Effector memory CD8-positive, alpha-beta T cell (primary cell): Measurements from ENCODE around the gene PRR29.
A peak's percentile ranks its signal among the peaks of the same experiment; 100 is the strongest.

ENCODE experiments used
- ATAC-seq: fragments of 150-1000 bp; cut with Tn5 transposase; replicated peaks from 2 replicates; pipeline ENCODE4 v1.10.0; 2021; ENCODE audit warnings: mild to moderate bottlenecking, moderate library complexity
- DNase-seq, 3 experiments: peaks; one replicate each; pipeline ENCODE4 v3.0.0; 2021
- H3K27ac Mint-ChIP-seq, 2 donors: one replicate each; pipeline ENCODE4 v1.8.0; 2022; ENCODE audit warnings: mild to moderate bottlenecking in 2 of 2, mixed read lengths in 2 of 2, moderate library complexity in 2 of 2
- H3K27me3 Mint-ChIP-seq, 2 donors: one replicate each; pipeline ENCODE4 v1.8.0; 2022; ENCODE audit warnings: mixed read lengths in 2 of 2
- H3K36me3 Mint-ChIP-seq: one replicate; pipeline ENCODE4 v1.8.0; 2022; ENCODE audit warnings: mild to moderate bottlenecking, moderate library complexity, mixed read lengths; ENCODE audit not compliant: insufficient read depth
- H3K4me1 Mint-ChIP-seq, 2 donors: one replicate each; pipeline ENCODE4 v1.8.0; 2022; ENCODE audit warnings: low read depth in 2 of 2, mixed read lengths in 2 of 2
- H3K4me3 Mint-ChIP-seq, 2 donors: one replicate each; pipeline ENCODE4 v1.8.0; 2022; ENCODE audit warnings: mild to moderate bottlenecking in 2 of 2, mixed read lengths in 2 of 2, moderate library complexity in 2 of 2
- H3K9me3 Mint-ChIP-seq, 2 donors: one replicate each; pipeline ENCODE4 v1.8.0; 2022; ENCODE audit warnings: mixed read lengths in 2 of 2

PRR29 gene

GRCh38 chr17:63962298-63962744 is 35.8 kb upstream of the PRR29 start:
- H3K36me3 Mint-ChIP-seq, result no peaks in the 10 kb centered on the region
- DNase-seq, result no peak
- H3K4me3 Mint-ChIP-seq, result peak overlapping the region in 1 of 2 donors; percentile 62
- peaks cover 16 to 20% of the 10 kb centered on the region in 2 donors for H3K4me1 Mint-ChIP-seq
- no peaks in the 10 kb centered on the region for H3K27me3 Mint-ChIP-seq
- no peak for ATAC-seq
- H3K27ac Mint-ChIP-seq, result peak overlapping the region; percentile 59 to 75
- H3K9me3 Mint-ChIP-seq, result no peaks in the 10 kb centered on the region

- Mint-ChIP-seq H3K27ac (peak overlapping the region; percentile 59 to 75), H3K27me3 (no peaks in the 10 kb centered on the region), H3K9me3 (no peaks in the 10 kb centered on the region), H3K36me3 (no peaks in the 10 kb centered on the region), H3K4me1 (peaks cover 18 to 21% of the 10 kb centered on the region in 2 donors), H3K4me3 (no peak overlapping the region)
- ATAC-seq (no peak), DNase-seq (no peak)
Measured at GRCh38 chr17:63963123-63963522, 35.0 kb upstream of the PRR29 start.

- ATAC-seq (peak; percentile 99), DNase-seq (peak; percentile 41 to 45 (median 42))
- Mint-ChIP-seq H3K4me3 (peak overlapping the region in 1 of 2 donors; percentile 0), H3K4me1 (peaks cover 22 to 23% of the 10 kb centered on the region in 2 donors), H3K36me3 (no peaks in the 10 kb centered on the region), H3K27me3 (no peaks in the 10 kb centered on the region), H3K27ac (peak overlapping the region in 1 of 2 donors; percentile 1), H3K9me3 (no peaks in the 10 kb centered on the region)
Measured at GRCh38 chr17:63966646-63967264, 31.4 kb upstream of the PRR29 start.

GRCh38 chr17:63967953-63968352 is 30.2 kb upstream of the PRR29 start:
- Mint-ChIP-seq H3K9me3 (no peaks in the 10 kb centered on the region), H3K4me1 (peaks cover 22 to 23% of the 10 kb centered on the region in 2 donors), H3K27ac (no peak overlapping the region), H3K27me3 (peaks cover 0 to 6% of the 10 kb centered on the region in 2 donors), H3K36me3 (no peaks in the 10 kb centered on the region), H3K4me3 (no peak overlapping the region)
- DNase-seq (no peak), ATAC-seq (no peak)

GRCh38 chr17:63969278-63969677 is 28.9 kb upstream of the PRR29 start:
- Mint-ChIP-seq H3K4me3 (no peak overlapping the region), H3K27me3 (peaks cover 0 to 6% of the 10 kb centered on the region in 2 donors), H3K27ac (peak overlapping the region in 1 of 2 donors; percentile 57), H3K4me1 (peaks cover 23 to 25% of the 10 kb centered on the region in 2 donors), H3K36me3 (no peaks in the 10 kb centered on the region), H3K9me3 (no peaks in the 10 kb centered on the region)
- ATAC-seq (no peak), DNase-seq (no peak)

GRCh38 chr17:63972796-63973195 is 25.4 kb upstream of the PRR29 start, which contains the start of gene SCN4A:
TSS of gene SCN4A (minus strand) at chr17:63972918. CDS start at chr17:63972841, 77 bp downstream.
- H3K4me3 Mint-ChIP-seq, result no peak within 1 kb of the TSS
- H3K4me1 Mint-ChIP-seq, result peaks cover 16 to 20% of the 10 kb centered on the region in 2 donors
- no peak for ATAC-seq
- peaks cover 6% of the 10 kb centered on the region in 2 donors for H3K27me3 Mint-ChIP-seq
- no peaks in the 10 kb centered on the region for H3K36me3 Mint-ChIP-seq
- H3K9me3 Mint-ChIP-seq, result no peaks in the 10 kb centered on the region
- no peak within 1 kb of the TSS for H3K27ac Mint-ChIP-seq
- DNase-seq, result no peak

- Mint-ChIP-seq H3K36me3 (no peaks in the 10 kb centered on the region), H3K27me3 (peaks cover 6% of the 10 kb centered on the region in 2 donors), H3K4me3 (no peak overlapping the region), H3K9me3 (no peaks in the 10 kb centered on the region), H3K27ac (no peak overlapping the region), H3K4me1 (peaks cover 15 to 20% of the 10 kb centered on the region in 2 donors)
- DNase-seq (no peak), ATAC-seq (no peak)
Measured at GRCh38 chr17:63973247-63973646, 24.9 kb upstream of the PRR29 start.

- DNase-seq (no peak), ATAC-seq (no peak)
- peaks cover 12 to 17% of the 10 kb centered on the region in 2 donors for H3K4me1 Mint-ChIP-seq
- no peaks in the 10 kb centered on the region for H3K36me3 Mint-ChIP-seq
- peaks cover 6% of the 10 kb centered on the region in 2 donors for H3K27me3 Mint-ChIP-seq
- H3K9me3 Mint-ChIP-seq, result no peaks in the 10 kb centered on the region
- H3K4me3 Mint-ChIP-seq, result no peak overlapping the region
- peak overlapping the region; percentile 27 to 48 for H3K27ac Mint-ChIP-seq
Measured at GRCh38 chr17:63973930-63974593, 24.1 kb upstream of the PRR29 start.

- Mint-ChIP-seq H3K36me3 (no peaks in the 10 kb centered on the region), H3K4me1 (peaks cover 12 to 19% of the 10 kb centered on the region in 2 donors), H3K9me3 (no peaks in the 10 kb centered on the region), H3K27ac (peak overlapping the region; percentile 27 to 48), H3K4me3 (no peak overlapping the region), H3K27me3 (peaks cover 6% of the 10 kb centered on the region in 2 donors)
- no peak for DNase-seq
- no peak for ATAC-seq
Measured at GRCh38 chr17:63974594-63975192, 23.5 kb upstream of the PRR29 start.

GRCh38 chr17:63975541-63976092 is 22.5 kb upstream of the PRR29 start:
- peaks cover 6% of the 10 kb centered on the region in 2 donors for H3K27me3 Mint-ChIP-seq
- H3K27ac Mint-ChIP-seq, result no peak overlapping the region
- ATAC-seq, result no peak
- H3K4me3 Mint-ChIP-seq, result no peak overlapping the region
- H3K9me3 Mint-ChIP-seq, result no peaks in the 10 kb centered on the region
- peaks cover 7 to 15% of the 10 kb centered on the region in 2 donors for H3K4me1 Mint-ChIP-seq
- H3K36me3 Mint-ChIP-seq, result no peaks in the 10 kb centered on the region
- DNase-seq, result no peak

- ATAC-seq (no peak), DNase-seq (no peak)
- no peaks in the 10 kb centered on the region for H3K9me3 Mint-ChIP-seq
- H3K36me3 Mint-ChIP-seq, result no peaks in the 10 kb centered on the region
- peaks cover 7 to 15% of the 10 kb centered on the region in 2 donors for H3K4me1 Mint-ChIP-seq
- no peak overlapping the region for H3K27ac Mint-ChIP-seq
- peaks cover 6% of the 10 kb centered on the region in 2 donors for H3K27me3 Mint-ChIP-seq
- no peak overlapping the region for H3K4me3 Mint-ChIP-seq
Measured at GRCh38 chr17:63976702-63977101, 21.4 kb upstream of the PRR29 start.

- Mint-ChIP-seq H3K4me3 (no peak overlapping the region), H3K9me3 (peaks cover 0 to 2% of the 10 kb centered on the region in 2 donors), H3K27ac (no peak overlapping the region), H3K27me3 (peaks cover 0 to 6% of the 10 kb centered on the region in 2 donors), H3K4me1 (peaks cover 10 to 11% of the 10 kb centered on the region in 2 donors), H3K36me3 (no peaks in the 10 kb centered on the region)
- ATAC-seq (no peak), DNase-seq (no peak)
Measured at GRCh38 chr17:63978272-63979200, 19.6 kb upstream of the PRR29 start.
